HCT116 (cell line): Measurements from ENCODE around the gene WLS. TPM values are rescaled to one million over a fixed set of nuclear protein-coding genes. Genes with fewer than 3 reads are reported as not detected.

ENCODE experiments used
- ATAC-seq: fragments of 200-7000 bp; cut with Tn5 transposase; 2 replicates; pipeline ENCODE4 v1.9.1; 2020; ENCODE audit warnings: mild to moderate bottlenecking, moderate library complexity
- BruUV-seq: library from RNA; stranded (reverse); fragments of 400-500 nt; replicated peaks from 2 replicates; lab custom pipeline; 2021; lab: Mats Ljungman, UMichigan
- CTCF ChIA-PET: fragments of 300-600 bp; sonication (Branson Sonifier 250); formaldehyde crosslinking; loops from one replicate; lab custom pipeline; 2021; ENCODE audit warnings: antibody characterized with exemption; lab: Charles Lee
- POLR2A ChIA-PET: fragments of 300-600, 350-600 bp; sonication (Branson Sonifier 250); formaldehyde crosslinking; loops from one replicate; lab custom pipeline; 2021; ENCODE audit warnings: antibody characterized with exemption; lab: Charles Lee
- RAD21 ChIA-PET, 2 experiments: fragments of 300-600 bp; sonication (Branson Sonifier 250); formaldehyde crosslinking; loops; one replicate each; lab custom pipeline; 2023; ENCODE audit warnings: low total read pairs in 2 of 2; ENCODE audit not compliant: uncharacterized antibody in 2 of 2, unreplicated experiment in 2 of 2, low non-redundant PET in 1 of 2; lab: Charles Lee
- DNase-seq: peaks from one replicate; pipeline ENCODE4 v3.0.0-alpha.2; 2010; ENCODE audit warnings: low read depth, low spot score
- H2AFZ ChIP-seq: fragments of 200-600 bp; shearing (Covaris generic), sonication (generic); 2 replicates; pipeline ENCODE4 v1.6.1; 2017; ENCODE audit warnings: low read depth, mixed run types, mixed read lengths, antibody characterized with exemption, low read length; ENCODE audit not compliant: poor library complexity, severe bottlenecking
- H3K27ac ChIP-seq: 2 replicates; pipeline ENCODE4 v1.5.1; 2012; ENCODE audit warnings: low read depth, low read length
- H3K27me3 ChIP-seq: fragments of 200-600 bp; sonication (generic); 2 replicates; pipeline ENCODE4 v1.6.1; 2016; ENCODE audit warnings: mixed run types, low read length, mixed read lengths; ENCODE audit not compliant: insufficient read depth
- H3K36me3 ChIP-seq, 2 experiments: fragments of 200-500 bp in 1 of 2; fragments of 200-600 bp in 1 of 2; sonication (Bioruptor generic) in 1 of 2; sonication (generic) in 1 of 2; 2 replicates each; pipeline versions ENCODE4 v1.5.1 to v1.6.1; 2014 to 2016; ENCODE audit warnings: low read length in 2 of 2, inconsistent platforms in 1 of 2, mixed read lengths in 1 of 2, mixed run types in 1 of 2; ENCODE audit not compliant: insufficient read depth in 2 of 2, control insufficient read depth in 1 of 2
- H3K4me1 ChIP-seq, 2 experiments: fragments of 200-600 bp in 1 of 2; sonication (generic) in 1 of 2; 2 replicates each; pipeline versions ENCODE4 v1.5.1 to v1.6.1; 2012 to 2017; ENCODE audit warnings: low read length in 2 of 2, inconsistent platforms in 1 of 2, mild to moderate bottlenecking in 1 of 2, mixed read lengths in 1 of 2, mixed run types in 1 of 2, moderate library complexity in 1 of 2; ENCODE audit not compliant: insufficient read depth in 2 of 2, control insufficient read depth in 1 of 2
- H3K4me2 ChIP-seq: fragments of 200-600 bp; sonication (generic); 2 replicates; pipeline ENCODE4 v1.6.1; 2017; ENCODE audit warnings: mixed run types, low read length, mixed read lengths
- H3K4me3 ChIP-seq, 2 experiments: fragments of 200-600 bp in 1 of 2; sonication (generic) in 1 of 2; replicated peaks in 1 of 2; 2 replicates each; pipeline ENCODE4 v1.5.1; 2011 to 2016; ENCODE audit warnings: low read length in 2 of 2, control low read depth in 1 of 2, low read depth in 1 of 2, mild to moderate bottlenecking in 1 of 2, mixed read lengths in 1 of 2, mixed run types in 1 of 2
- H3K79me2 ChIP-seq: fragments of 200-600 bp; sonication (generic); 2 replicates; pipeline ENCODE4 v1.6.1; 2017; ENCODE audit warnings: mild to moderate bottlenecking, mixed run types, low read length, moderate library complexity, mixed read lengths; ENCODE audit not compliant: insufficient read depth
- H3K9ac ChIP-seq: fragments of 200-600 bp; sonication (generic); 2 replicates; pipeline ENCODE4 v1.6.1; 2016; ENCODE audit warnings: low read length, mixed read lengths
- H3K9me2 ChIP-seq: fragments of 200-600 bp; sonication (generic), shearing (Covaris generic); 2 replicates; pipeline ENCODE4 v1.6.1; 2017; ENCODE audit warnings: mixed run types, mild to moderate bottlenecking, moderate library complexity; ENCODE audit not compliant: insufficient read depth
- H3K9me3 ChIP-seq, 2 experiments: fragments of 200-500 bp in 1 of 2; fragments of 200-600 bp in 1 of 2; sonication (Bioruptor generic) in 1 of 2; sonication (generic) in 1 of 2; 2 replicates each; pipeline ENCODE4 v1.6.1; 2014 to 2017; ENCODE audit warnings: low read length in 2 of 2, mixed read lengths in 2 of 2, inconsistent platforms in 1 of 2, low read depth in 1 of 2, mild to moderate bottlenecking in 1 of 2, mixed run types in 1 of 2, moderate library complexity in 1 of 2; ENCODE audit not compliant: control insufficient read depth in 1 of 2, insufficient read depth in 1 of 2
- H4K20me1 ChIP-seq: fragments of 200-600 bp; sonication (generic), shearing (Covaris generic); 2 replicates; pipeline ENCODE4 v1.6.1; 2017; ENCODE audit warnings: mixed run types, mild to moderate bottlenecking, moderate library complexity; ENCODE audit not compliant: insufficient read depth
- CBX3 ChIP-seq: IDR thresholded peaks from 2 replicates; pipeline ENCODE4 v1.6.1; 2012; ENCODE audit warnings: low read depth
- CEBPB ChIP-seq: IDR thresholded peaks from 2 replicates; pipeline ENCODE4 v1.6.1; 2012; ENCODE audit warnings: low read depth
- EGR1 ChIP-seq: IDR thresholded peaks from 2 replicates; pipeline ENCODE4 v1.6.1; 2012; ENCODE audit warnings: low read depth
- ELF1 ChIP-seq: IDR thresholded peaks from 2 replicates; pipeline ENCODE4 v1.6.1; 2012; ENCODE audit warnings: low read depth, borderline replicate concordance
- EZH2 ChIP-seq: fragments of 200-600 bp; sonication (generic); IDR thresholded peaks from 2 replicates; pipeline ENCODE4 v1.6.1; 2017; ENCODE audit warnings: antibody characterized with exemption, mixed run types
- POLR2A ChIP-seq: IDR thresholded peaks from 2 replicates; pipeline ENCODE4 v1.7.0; 2011; ENCODE audit warnings: borderline replicate concordance; ENCODE audit not compliant: insufficient read depth, insufficient read length; ENCODE audit errors: extremely low read depth
- POLR2AphosphoS5 ChIP-seq: IDR thresholded peaks from 2 replicates; pipeline ENCODE4 v1.6.1; 2011; ENCODE audit warnings: mild to moderate bottlenecking, low read depth, low read length, moderate library complexity
- RAD21 ChIP-seq: IDR thresholded peaks from 2 replicates; pipeline ENCODE4 v1.6.1; 2012; ENCODE audit warnings: low read depth, mild to moderate bottlenecking
- SIN3A ChIP-seq: IDR thresholded peaks from 2 replicates; pipeline ENCODE4 v1.6.1; 2012; ENCODE audit warnings: low read depth
- SP1 ChIP-seq: IDR thresholded peaks from 2 replicates; pipeline ENCODE4 v1.6.1; 2012; ENCODE audit warnings: low read depth
- SRF ChIP-seq: IDR thresholded peaks from 2 replicates; pipeline ENCODE4 v1.6.1; 2012; ENCODE audit warnings: low read depth
- TCF7L2 ChIP-seq: IDR thresholded peaks from 2 replicates; pipeline ENCODE4 v1.7.0; 2011; ENCODE audit warnings: borderline replicate concordance, inconsistent platforms; ENCODE audit not compliant: insufficient read depth, insufficient read length; ENCODE audit errors: extremely low read depth
- YY1 ChIP-seq: IDR thresholded peaks from 2 replicates; pipeline ENCODE4 v1.6.1; 2011; ENCODE audit warnings: low read length, low read depth, moderate library complexity, mild to moderate bottlenecking; ENCODE audit not compliant: insufficient replicate concordance; ENCODE audit errors: extremely low read depth
- ZFX ChIP-seq: fragments of 450-650 bp; IDR thresholded peaks from 2 replicates; pipeline ENCODE4 v1.6.1; 2017
- intact Hi-C: fragments of 100-400 bp; cut with micrococcal nuclease; formaldehyde crosslinking; loops from 2 replicates; pipeline ENCODE4 v1.10.0; 2022
- total RNA-seq: library from RNA; stranded (reverse); gene quantifications from one replicate; pipeline ENCODE4 v1.2.1, GENCODE V29; 2021; ENCODE audit not compliant: unreplicated experiment
- TF ChIP-seq, protein P1 (sequence below): IDR thresholded peaks from 2 replicates; pipeline ENCODE4 v1.6.1; 2011; ENCODE audit warnings: mild to moderate bottlenecking, low read length, moderate library complexity; ENCODE audit not compliant: insufficient replicate concordance; ENCODE audit errors: extremely low read depth
- TF ChIP-seq, protein P2 (sequence below): IDR thresholded peaks from 2 replicates; pipeline ENCODE4 v1.6.1; 2012
- TF ChIP-seq, protein P3 (sequence below): IDR thresholded peaks from 2 replicates; pipeline ENCODE4 v1.6.1; 2012
- TF ChIP-seq, protein P4 (sequence below), 3 experiments: fragments of 200-600 bp in 1 of 3; sonication (generic) in 1 of 3; IDR thresholded peaks in 2 of 3; conservative IDR thresholded peaks in 1 of 3; 2 replicates each; pipeline ENCODE4 v1.5.1; 2012 to 2017; ENCODE audit warnings: low read depth in 2 of 3, low read length in 2 of 3, antibody characterized with exemption in 1 of 3, borderline replicate concordance in 1 of 3, control low read depth in 1 of 3, mild to moderate bottlenecking in 1 of 3, mixed read lengths in 1 of 3, mixed run types in 1 of 3, moderate library complexity in 1 of 3; ENCODE audit not compliant: insufficient read depth in 1 of 3

Gene WLS
- total RNA-seq, 1 experiment from 2014 or later, result 38.0 TPM

DNA sequence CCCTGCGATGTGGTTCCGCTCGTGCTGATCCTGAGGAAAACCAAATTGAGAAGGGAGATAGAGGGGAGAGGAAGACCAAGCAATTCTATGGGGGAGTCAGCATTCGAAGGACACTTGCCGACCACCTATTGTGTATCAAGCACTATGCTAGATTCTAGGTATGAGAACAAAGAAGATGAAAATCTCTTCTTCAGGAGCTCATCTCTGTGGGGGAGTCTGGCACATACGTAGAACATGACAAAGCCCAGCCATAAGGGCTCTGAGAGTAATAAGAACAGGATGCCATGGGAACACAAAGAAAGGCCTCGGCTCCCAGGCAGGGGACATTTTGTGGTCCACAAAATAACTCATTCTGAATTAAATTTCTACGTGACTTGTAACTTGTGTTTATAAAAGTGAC is 83.7 kb downstream of the WLS start:
- H3K4me2 ChIP-seq, result no peak overlapping the region
- POLR2A ChIA-PET, result no interaction called here
- H3K9me3 ChIP-seq, result no peaks in the 10 kb centered on the region
- peaks cover 3 to 15% of the 10 kb centered on the region in 2 experiments; a peak in 1 of 4 replicates for H3K36me3 ChIP-seq
- no peak for TF ChIP-seq TCF7L2
- TF ChIP-seq SP1, result no peak
- no peak for TF ChIP-seq EGR1
- no peak for TF ChIP-seq SRF
- TF ChIP-seq, protein P1, sequence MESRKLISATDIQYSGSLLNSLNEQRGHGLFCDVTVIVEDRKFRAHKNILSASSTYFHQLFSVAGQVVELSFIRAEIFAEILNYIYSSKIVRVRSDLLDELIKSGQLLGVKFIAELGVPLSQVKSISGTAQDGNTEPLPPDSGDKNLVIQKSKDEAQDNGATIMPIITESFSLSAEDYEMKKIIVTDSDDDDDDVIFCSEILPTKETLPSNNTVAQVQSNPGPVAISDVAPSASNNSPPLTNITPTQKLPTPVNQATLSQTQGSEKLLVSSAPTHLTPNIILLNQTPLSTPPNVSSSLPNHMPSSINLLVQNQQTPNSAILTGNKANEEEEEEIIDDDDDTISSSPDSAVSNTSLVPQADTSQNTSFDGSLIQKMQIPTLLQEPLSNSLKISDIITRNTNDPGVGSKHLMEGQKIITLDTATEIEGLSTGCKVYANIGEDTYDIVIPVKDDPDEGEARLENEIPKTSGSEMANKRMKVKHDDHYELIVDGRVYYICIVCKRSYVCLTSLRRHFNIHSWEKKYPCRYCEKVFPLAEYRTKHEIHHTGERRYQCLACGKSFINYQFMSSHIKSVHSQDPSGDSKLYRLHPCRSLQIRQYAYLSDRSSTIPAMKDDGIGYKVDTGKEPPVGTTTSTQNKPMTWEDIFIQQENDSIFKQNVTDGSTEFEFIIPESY, result no peak
- TF ChIP-seq POLR2A, result no peak
- TF ChIP-seq SIN3A, result no peak
- no peak for TF ChIP-seq EZH2
- no peak overlapping the region for H2AFZ ChIP-seq
- no peaks in the 10 kb centered on the region for H3K27me3 ChIP-seq
- peaks cover 3 to 9% of the 10 kb centered on the region in 2 experiments; a peak in 2 of 4 replicates for H3K4me1 ChIP-seq
- no peak overlapping the region for H3K4me3 ChIP-seq
- CTCF ChIA-PET, result no interaction called here
- no peak overlapping the region for H3K9ac ChIP-seq
- RAD21 ChIA-PET, result no interaction called here
- H3K27ac ChIP-seq, result no peak overlapping the region
- BruUV-seq, result no TSS peak
- ATAC-seq (no peak), DNase-seq (no peak)
- H4K20me1 ChIP-seq, result no peaks in the 10 kb centered on the region
- H3K79me2 ChIP-seq, result no peaks in the 10 kb centered on the region
- no peaks in the 10 kb centered on the region for H3K9me2 ChIP-seq
- intact Hi-C loops, result no loop called here

DNA sequence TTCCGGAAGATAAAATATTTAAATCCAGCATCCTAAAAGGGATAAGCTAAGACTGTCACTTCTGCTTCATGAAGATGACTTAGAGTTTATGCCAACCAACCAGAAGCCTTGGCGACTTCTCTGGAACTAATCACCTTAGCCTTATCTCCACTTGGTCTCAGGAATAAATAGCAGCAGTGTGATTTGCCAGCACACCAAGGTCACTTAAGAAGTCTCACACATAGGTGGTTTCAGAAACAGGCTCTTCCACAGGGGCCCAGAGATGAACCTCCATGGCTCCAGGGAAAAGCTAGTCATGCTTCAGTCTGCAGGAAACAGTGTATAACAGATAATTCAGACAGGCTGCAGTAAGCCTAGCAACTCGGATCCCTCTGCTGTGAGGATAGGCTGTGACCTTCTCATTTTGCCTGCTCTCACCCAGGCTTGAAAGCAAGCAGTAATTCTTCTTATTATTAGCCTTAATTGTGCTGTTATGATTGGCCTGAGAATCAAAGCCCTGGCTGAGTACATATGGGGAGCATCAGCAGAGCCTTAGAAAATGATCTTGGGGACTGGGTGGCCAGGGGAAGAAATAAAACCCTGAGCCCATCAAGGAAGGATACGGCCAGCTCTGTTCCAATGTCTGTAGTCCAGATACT is 84.7 kb downstream of the WLS start:
- no peak for ATAC-seq
- intact Hi-C loops, result no loop called here
- TF ChIP-seq CEBPB (no peak), YY1 (no peak), ZFX (no peak), ELF1 (no peak), RAD21 (no peak), EZH2 (no peak), SRF (no peak), CBX3 (no peak), TCF7L2 (no peak), POLR2AphosphoS5 (no peak)
- TF ChIP-seq, protein P2, sequence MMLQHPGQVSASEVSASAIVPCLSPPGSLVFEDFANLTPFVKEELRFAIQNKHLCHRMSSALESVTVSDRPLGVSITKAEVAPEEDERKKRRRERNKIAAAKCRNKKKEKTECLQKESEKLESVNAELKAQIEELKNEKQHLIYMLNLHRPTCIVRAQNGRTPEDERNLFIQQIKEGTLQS, result no peak
- TF ChIP-seq, protein P3, sequence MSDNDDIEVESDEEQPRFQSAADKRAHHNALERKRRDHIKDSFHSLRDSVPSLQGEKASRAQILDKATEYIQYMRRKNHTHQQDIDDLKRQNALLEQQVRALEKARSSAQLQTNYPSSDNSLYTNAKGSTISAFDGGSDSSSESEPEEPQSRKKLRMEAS, result no peak
- TF ChIP-seq, protein P4, sequence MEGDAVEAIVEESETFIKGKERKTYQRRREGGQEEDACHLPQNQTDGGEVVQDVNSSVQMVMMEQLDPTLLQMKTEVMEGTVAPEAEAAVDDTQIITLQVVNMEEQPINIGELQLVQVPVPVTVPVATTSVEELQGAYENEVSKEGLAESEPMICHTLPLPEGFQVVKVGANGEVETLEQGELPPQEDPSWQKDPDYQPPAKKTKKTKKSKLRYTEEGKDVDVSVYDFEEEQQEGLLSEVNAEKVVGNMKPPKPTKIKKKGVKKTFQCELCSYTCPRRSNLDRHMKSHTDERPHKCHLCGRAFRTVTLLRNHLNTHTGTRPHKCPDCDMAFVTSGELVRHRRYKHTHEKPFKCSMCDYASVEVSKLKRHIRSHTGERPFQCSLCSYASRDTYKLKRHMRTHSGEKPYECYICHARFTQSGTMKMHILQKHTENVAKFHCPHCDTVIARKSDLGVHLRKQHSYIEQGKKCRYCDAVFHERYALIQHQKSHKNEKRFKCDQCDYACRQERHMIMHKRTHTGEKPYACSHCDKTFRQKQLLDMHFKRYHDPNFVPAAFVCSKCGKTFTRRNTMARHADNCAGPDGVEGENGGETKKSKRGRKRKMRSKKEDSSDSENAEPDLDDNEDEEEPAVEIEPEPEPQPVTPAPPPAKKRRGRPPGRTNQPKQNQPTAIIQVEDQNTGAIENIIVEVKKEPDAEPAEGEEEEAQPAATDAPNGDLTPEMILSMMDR (IDR thresholded peaks at IDR 0.05 in 2 of 3, conservative IDR thresholded peaks at IDR 0.05 in 1 of 3; ENCODE audit: borderline replicate concordance in 1 of 3, insufficient read depth in 1 of 3, low read depth in 2 of 3, low read length in 2 of 3), result no peak

More for the DNA sequence above, 84.7 kb downstream of the WLS start:
- POLR2A ChIA-PET, result no interaction called here
- DNase-seq, result no peak
- H3K9me3 ChIP-seq, result no peaks in the 10 kb centered on the region
- no peak overlapping the region for H3K4me2 ChIP-seq
- H3K27me3 ChIP-seq, result no peaks in the 10 kb centered on the region
- H2AFZ ChIP-seq, result no peak overlapping the region
- no peak overlapping the region for H3K9ac ChIP-seq
- no peaks in the 10 kb centered on the region for H3K9me2 ChIP-seq
- no peaks in the 10 kb centered on the region for H4K20me1 ChIP-seq
- H3K27ac ChIP-seq, result no peak overlapping the region
- no peak overlapping the region for H3K4me3 ChIP-seq
- peaks cover 3 to 17% of the 10 kb centered on the region in 2 experiments; a peak in 1 of 4 replicates for H3K36me3 ChIP-seq
- BruUV-seq, result no TSS peak
- CTCF ChIA-PET, result no interaction called here
- RAD21 ChIA-PET, result no interaction called here
- H3K79me2 ChIP-seq, result no peaks in the 10 kb centered on the region
- H3K4me1 ChIP-seq, result peaks cover 3 to 9% of the 10 kb centered on the region in 2 experiments; a peak in 2 of 4 replicates
